ENCODE measurements around the gene PLD5.
"Not testable (repeated sequence)": the region's sequence is repeated elsewhere in the genome, so short reads cannot be mapped to it uniquely, and the experiment has no call there.

Gene PLD5

GRCh38 chr1:242426271-242426905 lies 98.1 kb downstream of the PLD5 start:
- no peak for DNase-seq (ENCODE audit: low read depth)

DNA sequence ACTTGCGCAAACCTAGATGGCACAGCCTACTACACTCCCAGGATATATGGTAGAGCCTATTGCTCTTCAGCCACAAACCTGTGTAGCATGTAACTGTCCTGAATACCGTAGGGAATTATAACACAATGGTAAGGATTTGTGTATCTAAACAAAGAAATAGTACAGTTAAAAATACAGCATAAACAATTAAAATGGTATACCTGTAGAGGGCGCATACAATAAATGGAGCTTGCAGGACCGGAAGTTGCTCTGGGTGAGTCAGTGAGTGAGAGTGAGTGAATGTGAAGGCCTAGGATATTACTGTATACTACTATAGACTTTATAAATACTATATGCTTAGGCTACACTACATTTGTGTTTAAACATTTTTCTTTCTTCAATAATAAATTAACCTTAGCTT lies 99.3 kb downstream of the PLD5 start:
- DNase-seq (ENCODE audit: low read depth) = no peak

- no peak for DNase-seq (ENCODE audit: low read depth)
Measured at GRCh38 chr1:242416657-242417056, 107.8 kb downstream of the PLD5 start.

DNA sequence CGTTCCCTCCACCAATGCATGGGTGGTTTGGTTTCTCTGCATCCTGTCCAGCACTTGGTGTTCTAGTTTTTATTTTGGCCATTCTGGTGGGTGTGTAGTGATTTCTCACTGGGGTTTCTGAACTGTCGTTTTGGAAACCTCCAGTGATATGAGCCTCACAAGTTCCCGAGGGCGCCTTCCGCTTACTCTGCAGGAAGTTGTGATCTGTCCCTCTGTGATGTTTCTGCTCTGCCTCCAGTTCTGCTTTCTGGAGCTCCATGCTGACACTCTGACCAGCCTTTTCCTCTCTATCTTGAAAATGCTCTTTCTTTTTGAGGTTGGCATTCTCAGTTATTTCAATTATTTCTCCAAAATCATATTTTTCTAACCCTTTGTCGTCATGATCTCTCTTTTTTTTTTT lies 111.6 kb downstream of the PLD5 start:
- DNase-seq (ENCODE audit: low read depth) = no peak

GRCh38 chr1:242411901-242412300 lies 112.6 kb downstream of the PLD5 start:
- DNase-seq (ENCODE audit: low read depth) = no peak

- DNase-seq (ENCODE audit: low read depth) = no peak
Measured at GRCh38 chr1:242405947-242406346, 118.5 kb downstream of the PLD5 start.

GRCh38 chr1:242404296-242404695 lies 120.2 kb downstream of the PLD5 start:
- DNase-seq (ENCODE audit: low read depth) = no peak

GRCh38 chr1:242402956-242403355 lies 121.5 kb downstream of the PLD5 start:
- DNase-seq (ENCODE audit: low read depth) = no peak

DNA sequence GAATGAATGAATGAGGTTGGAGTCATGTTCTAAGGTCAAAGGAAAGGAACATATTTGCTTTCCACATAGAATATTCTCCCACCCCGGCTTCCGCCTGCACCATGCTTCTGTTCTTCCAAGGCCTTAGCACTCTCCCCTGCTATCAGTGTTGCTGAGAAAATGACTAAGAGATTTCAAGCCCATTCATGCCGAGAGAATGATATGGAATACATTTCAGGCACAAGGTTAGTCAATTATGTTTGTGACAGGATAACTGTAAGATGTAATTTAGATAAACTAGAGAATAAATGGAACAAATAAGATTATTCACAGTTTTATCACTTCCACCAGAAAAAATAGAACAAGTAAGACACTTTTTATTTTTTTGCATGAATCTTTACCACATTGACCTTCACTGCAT lies 122.6 kb downstream of the PLD5 start:
- no peak for DNase-seq (ENCODE audit: low read depth)

- DNase-seq (ENCODE audit: low read depth) = no peak
Measured at GRCh38 chr1:242398351-242398750, 126.1 kb downstream of the PLD5 start.

DNA sequence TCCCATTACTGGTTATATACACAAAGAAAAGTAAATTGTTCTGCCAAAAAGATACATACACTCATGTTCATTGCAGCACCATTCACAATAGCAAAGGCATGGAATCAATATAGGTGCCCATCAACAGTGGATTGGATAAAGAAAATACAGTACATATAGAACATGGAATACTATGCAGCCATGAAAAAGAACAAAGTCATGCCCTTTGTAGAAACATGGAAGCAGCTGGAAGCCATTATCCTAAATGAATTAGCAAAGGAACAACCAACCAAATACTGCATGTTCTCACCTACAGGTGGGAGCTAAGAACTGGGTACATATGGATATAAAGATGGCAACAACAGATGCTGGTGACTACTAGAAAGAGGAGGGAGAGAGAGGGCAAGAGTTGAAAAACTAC lies 132.6 kb downstream of the PLD5 start:
- no peak for DNase-seq (ENCODE audit: low read depth)

GRCh38 chr1:242376121-242376520 lies 148.4 kb downstream of the PLD5 start:
- not testable (repeated sequence) for DNase-seq (ENCODE audit: low read depth)

DNA sequence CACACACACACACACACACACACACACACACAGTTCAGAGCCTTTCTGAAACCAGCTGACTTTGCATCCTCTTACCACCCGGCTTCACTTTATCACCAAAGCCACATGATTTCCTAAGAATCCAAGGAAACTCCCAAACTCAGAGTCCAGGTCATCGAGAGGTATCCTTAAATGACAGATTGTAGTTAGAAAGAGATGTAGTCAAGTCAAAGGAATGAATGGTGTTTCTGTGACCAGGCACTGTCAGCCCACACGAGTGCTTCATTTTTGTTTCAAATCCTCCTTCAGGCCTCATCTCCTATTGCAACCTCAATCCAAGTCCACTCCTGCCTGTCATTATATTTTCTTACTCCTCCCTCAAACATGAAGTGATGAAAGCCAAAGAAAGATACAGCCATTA lies 174.1 kb downstream of the PLD5 start:
- DNase-seq (ENCODE audit: low read depth) = not testable (repeated sequence)

- no peak for DNase-seq (ENCODE audit: low read depth)
Measured at GRCh38 chr1:242349636-242350035, 174.9 kb downstream of the PLD5 start.

- not testable (repeated sequence) for DNase-seq (ENCODE audit: low read depth)
Measured at GRCh38 chr1:242330865-242331264, 193.6 kb downstream of the PLD5 start.

DNA sequence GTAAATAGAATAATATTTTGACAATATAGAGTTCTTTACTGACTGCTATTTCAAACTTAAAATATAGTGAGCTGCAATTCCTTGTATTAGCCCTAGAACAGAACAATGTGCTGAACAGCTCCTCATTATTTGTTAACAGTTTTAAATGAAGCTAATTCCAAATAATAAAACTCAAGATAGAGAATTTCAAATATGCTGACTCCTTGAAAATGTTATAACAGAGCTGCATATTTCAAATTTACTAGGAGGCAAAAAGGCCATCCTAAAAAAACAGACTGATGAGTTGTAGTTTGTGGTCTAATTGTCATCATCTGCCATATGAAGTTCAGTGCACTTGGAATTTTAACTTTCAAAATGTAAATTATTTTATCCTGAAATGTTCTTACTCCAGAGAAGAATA lies 197.1 kb downstream of the PLD5 start:
- not testable (repeated sequence) for DNase-seq (ENCODE audit: low read depth)

GRCh38 chr1:242321981-242322380 lies 202.5 kb downstream of the PLD5 start:
- DNase-seq (ENCODE audit: low read depth) = not testable (repeated sequence)

DNA sequence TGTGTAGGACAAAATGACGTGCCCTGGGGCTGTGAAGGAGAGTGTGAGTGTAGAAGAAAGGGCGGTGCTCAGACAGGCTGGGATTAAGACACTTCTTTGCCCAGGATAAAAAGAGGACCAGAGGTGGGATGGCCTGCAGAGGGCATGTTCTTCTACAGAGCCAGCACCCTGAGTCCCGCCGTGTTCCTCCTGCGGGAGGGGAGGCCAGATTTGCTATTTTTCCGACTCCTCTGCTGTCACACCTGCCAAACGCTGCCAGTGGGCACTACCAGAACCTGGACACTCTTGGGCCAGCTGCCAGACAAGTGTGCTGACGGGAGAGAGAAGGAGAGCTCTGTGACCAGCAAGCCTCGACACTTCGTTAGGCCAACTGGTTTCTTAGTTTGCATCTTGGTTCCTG lies 206.4 kb downstream of the PLD5 start:
- DNase-seq (ENCODE audit: low read depth) = no peak

GRCh38 chr1:242314865-242315264 lies 209.6 kb downstream of the PLD5 start:
- not testable (repeated sequence) for DNase-seq (ENCODE audit: low read depth)

DNA sequence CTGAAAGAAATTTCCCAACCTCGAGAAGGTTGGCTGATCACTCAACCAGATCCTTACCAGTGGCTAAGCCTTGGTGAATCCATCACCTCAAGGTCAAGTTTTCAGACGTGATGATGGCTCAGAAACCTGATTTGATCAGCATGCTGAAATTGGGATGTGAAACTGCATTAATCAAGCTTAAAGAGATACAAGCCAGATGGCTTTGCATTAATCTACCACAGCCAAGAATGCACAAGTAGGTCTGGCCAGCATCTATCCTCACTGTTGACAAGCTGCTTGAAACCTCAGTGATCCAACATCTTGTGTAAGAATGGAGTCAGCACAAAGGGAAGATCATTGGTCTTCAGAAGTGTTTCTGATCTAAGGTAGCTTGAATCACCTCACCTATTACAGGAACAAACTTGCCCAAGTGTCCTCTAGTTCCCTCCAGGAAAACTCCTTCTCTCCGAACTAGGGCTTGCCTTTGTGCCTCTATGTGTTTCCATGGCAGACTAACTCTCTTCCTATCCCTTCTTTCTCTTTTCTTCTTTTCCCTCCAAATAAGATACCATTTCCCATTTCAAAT lies 210.3 kb downstream of the PLD5 start:
- DNase-seq (ENCODE audit: low read depth) = not testable (repeated sequence)

GRCh38 chr1:242308681-242309080 lies 215.8 kb downstream of the PLD5 start:
- DNase-seq (ENCODE audit: low read depth) = not testable (repeated sequence)

DNA sequence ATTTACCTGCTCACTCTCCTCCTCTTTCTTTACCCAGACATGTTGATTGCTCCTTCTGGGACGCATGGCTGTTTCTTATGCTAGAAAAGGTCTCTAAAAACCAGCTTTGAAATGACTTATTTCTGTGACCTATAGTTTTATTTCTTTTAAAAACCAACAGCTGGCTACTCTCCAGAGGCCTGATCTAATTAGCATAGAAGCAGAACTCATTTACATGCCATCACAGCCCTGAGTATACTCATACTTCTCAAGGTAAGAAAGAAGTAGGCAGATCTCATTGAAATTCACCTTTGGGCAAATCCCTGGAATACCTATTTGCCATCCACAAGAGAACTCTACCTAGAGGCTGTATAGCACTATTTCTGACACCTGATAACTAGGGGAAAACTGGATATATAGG lies 230.7 kb downstream of the PLD5 start:
- DNase-seq (ENCODE audit: low read depth) = not testable (repeated sequence)

DNA sequence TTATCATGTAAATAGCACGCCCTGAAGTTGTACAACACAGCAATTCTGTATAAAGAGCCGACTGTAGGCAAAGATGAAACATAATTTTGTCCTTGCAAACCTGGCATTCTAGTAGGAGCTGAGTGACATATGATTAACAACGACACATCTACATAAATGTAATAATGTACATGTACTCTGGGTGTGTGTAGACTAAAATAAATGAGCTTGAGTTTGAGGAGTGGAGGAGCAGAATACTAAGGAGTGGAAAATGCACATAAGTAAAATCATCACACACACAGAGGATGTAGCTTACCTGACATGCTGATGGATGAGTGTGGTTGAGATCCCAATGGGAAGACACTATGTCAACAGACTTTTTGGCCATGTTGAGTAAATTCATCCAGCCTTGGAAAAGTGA lies 236.4 kb downstream of the PLD5 start:
- DNase-seq (ENCODE audit: low read depth) = not testable (repeated sequence)

All from activated T-cell treated with anti-CD3 and anti-CD28 coated beads for 24 hours (primary cell).